HepG2 (cell line): ENCODE data around the gene CHAF1A. TPM values are rescaled to one million over a fixed set of nuclear protein-coding genes. Genes with fewer than 3 reads are reported as not detected.
A peak's percentile ranks its signal among the peaks of the same experiment; 100 is the strongest.

ENCODE experiments used
- BHLHE40 ChIP-seq: IDR thresholded peaks from 2 replicates; pipeline ENCODE4 v1.6.1; 2011; ENCODE audit warnings: low read length, improper control_type of control experiment
- CREB3 ChIP-seq: sonication (generic); formaldehyde crosslinking; IDR thresholded peaks from 2 replicates; pipeline ENCODE4 v1.5.0; 2020; ENCODE audit warnings: missing genetic modification reagents
- DMTF1 ChIP-seq: sonication (generic); formaldehyde crosslinking; IDR thresholded peaks from 2 replicates; pipeline ENCODE4 v1.4.0; 2020; ENCODE audit warnings: mild to moderate bottlenecking, missing genetic modification reagents
- DNMT1 ChIP-seq: sonication (generic); formaldehyde crosslinking; IDR thresholded peaks from 2 replicates; pipeline ENCODE4 v1.5.1; 2020; ENCODE audit warnings: mild to moderate bottlenecking, missing genetic modification reagents
- DPF2 ChIP-seq: sonication (generic); formaldehyde crosslinking; IDR thresholded peaks from 2 replicates; pipeline ENCODE4 v1.4.0; 2020; ENCODE audit warnings: mild to moderate bottlenecking, low read depth, missing genetic modification reagents, borderline replicate concordance
- DR1 ChIP-seq: sonication (generic); formaldehyde crosslinking; IDR thresholded peaks from 2 replicates; pipeline ENCODE4 v1.8.0; 2021; ENCODE audit warnings: mild to moderate bottlenecking, missing genetic modification reagents, inconsistent platforms
- ERF ChIP-seq: IDR thresholded peaks from 2 replicates; pipeline ENCODE4 v1.6.1; 2018; ENCODE audit warnings: missing biosample characterization, missing genetic modification reagents
- GABPB1 ChIP-seq: IDR thresholded peaks from 2 replicates; pipeline ENCODE4 v1.6.1; 2016; ENCODE audit warnings: mild to moderate bottlenecking, missing genetic modification reagents, moderate library complexity, missing compliant biosample characterization
- HOXD1 ChIP-seq: sonication (generic); formaldehyde crosslinking; IDR thresholded peaks from 2 replicates; pipeline ENCODE4 v1.5.0; 2020; ENCODE audit warnings: missing genetic modification reagents
- JUNB ChIP-seq: sonication (generic); formaldehyde crosslinking; IDR thresholded peaks from 2 replicates; pipeline ENCODE4 v1.8.0; 2022; ENCODE audit warnings: missing genetic modification reagents, mild to moderate bottlenecking, borderline replicate concordance
- KDM2A ChIP-seq: sonication (generic); formaldehyde crosslinking; IDR thresholded peaks from 2 replicates; pipeline ENCODE4 v1.4.0; 2020; ENCODE audit warnings: low read depth, missing genetic modification reagents, borderline replicate concordance
- REST ChIP-seq, 2 experiments: IDR thresholded peaks; 2 replicates each; pipeline ENCODE4 v1.6.1; 2011 to 2012; ENCODE audit warnings: low read length in 2 of 2, borderline replicate concordance in 1 of 2, low read depth in 1 of 2, mild to moderate bottlenecking in 1 of 2, moderate library complexity in 1 of 2
- SIN3B ChIP-seq: fragments of 150-350 bp; IDR thresholded peaks from 2 replicates; pipeline ENCODE4 v1.6.1; 2014; ENCODE audit warnings: low read length
- TEF ChIP-seq: sonication (generic); formaldehyde crosslinking; IDR thresholded peaks from 2 replicates; pipeline ENCODE4 v1.5.0; 2020; ENCODE audit warnings: missing genetic modification reagents
- ZBTB25 ChIP-seq: IDR thresholded peaks from 2 replicates; pipeline ENCODE4 v1.6.1; 2018; ENCODE audit warnings: missing genetic modification reagents
- ZBTB38 ChIP-seq: sonication (generic); formaldehyde crosslinking; IDR thresholded peaks from 2 replicates; pipeline ENCODE4 v1.5.1; 2020; ENCODE audit warnings: mild to moderate bottlenecking, missing genetic modification reagents
- ZNF512 ChIP-seq: sonication (generic); formaldehyde crosslinking; IDR thresholded peaks from 2 replicates; pipeline ENCODE4 v1.4.0; 2020; ENCODE audit warnings: mild to moderate bottlenecking, missing genetic modification reagents
- ZNF572 ChIP-seq: sonication (generic); formaldehyde crosslinking; IDR thresholded peaks from 2 replicates; pipeline ENCODE4 v1.5.1; 2020; ENCODE audit warnings: mild to moderate bottlenecking, missing genetic modification reagents
- polyA plus RNA-seq, 8 experiments: library from polyadenylated mRNA; depleted of rRNA in 3 of 8; stranded (reverse) in 7 of 8; unstranded in 1 of 8; fragments of >200 nt; fragmentation: Illumina TruSeq in 4 of 8; extraction: Trizol in 4 of 8; gene quantifications; 2 replicates each; pipeline versions ENCODE4 v1.2.1 to v1.2.3, GENCODE V29; 2011 to 2016; ENCODE audit warnings: low read depth in 4 of 8, missing spikeins in 1 of 8, mixed read lengths in 1 of 8; ENCODE audit not compliant: insufficient read depth in 1 of 8
- total RNA-seq, 5 experiments: library from RNA; depleted of rRNA; stranded (reverse); fragments of >200 nt; fragmentation: Illumina TruSeq; extraction: Trizol; gene quantifications; 2 replicates each; pipeline ENCODE4 v1.2.3, GENCODE V29; 2016; ENCODE audit warnings: low read depth in 1 of 5

Gene CHAF1A
- total and polyA plus RNA-seq, 2 of the 13 experiments (the other 11 are each of a cell fraction or from before 2014, with no cell fraction given) = 11.0 to 34.8 TPM

GRCh38 chr19:4390567-4391305 is 11.7 kb upstream of the CHAF1A start (continued):
- TF ChIP-seq DMTF1 (CRISPR knock-in tag) = no peak
- TF ChIP-seq DPF2 (CRISPR knock-in tag) = peak; percentile 72; the same call in 1 of the 2 replicates
- TF ChIP-seq DNMT1 (CRISPR knock-in tag) = no peak
- peak; percentile 54; the same call in 1 of the 2 replicates for TF ChIP-seq DR1 (CRISPR knock-in tag)
- TF ChIP-seq SIN3B = no peak; the same call in 1 of the 2 replicates
- no peak for TF ChIP-seq ZNF572 (CRISPR knock-in tag)
- TF ChIP-seq ZNF512 = no peak
- TF ChIP-seq BHLHE40 = peak; percentile 98
- TF ChIP-seq KDM2A = peak; percentile 26; the same call in 1 of the 2 replicates
- peak; percentile 59; the same call in 1 of the 2 replicates for TF ChIP-seq ERF
- TF ChIP-seq JUNB (CRISPR knock-in tag) = no peak
- TF ChIP-seq ZBTB38 = no peak
- TF ChIP-seq CREB3 (CRISPR knock-in tag) = no peak
- peak; percentile 59 for TF ChIP-seq GABPB1
- no peak for TF ChIP-seq HOXD1
- TF ChIP-seq ZBTB25 = peak; percentile 77; the same call in 1 of the 2 replicates
- 0 out of 4 replicates have a peak, but pooled peaks of 1 of the 2 experiments have one; percentile 11 for TF ChIP-seq REST (IDR thresholded peaks at IDR 0.05; ENCODE audit: borderline replicate concordance in 1 of 2, low read depth in 1 of 2, low read length in 2 of 2)
- no peak for TF ChIP-seq TEF (CRISPR knock-in tag)
